Measurements from ENCODE around the gene CMSS1.
A peak's percentile ranks its signal among the peaks of the same experiment; 100 is the strongest.

Gene CMSS1

DNA sequence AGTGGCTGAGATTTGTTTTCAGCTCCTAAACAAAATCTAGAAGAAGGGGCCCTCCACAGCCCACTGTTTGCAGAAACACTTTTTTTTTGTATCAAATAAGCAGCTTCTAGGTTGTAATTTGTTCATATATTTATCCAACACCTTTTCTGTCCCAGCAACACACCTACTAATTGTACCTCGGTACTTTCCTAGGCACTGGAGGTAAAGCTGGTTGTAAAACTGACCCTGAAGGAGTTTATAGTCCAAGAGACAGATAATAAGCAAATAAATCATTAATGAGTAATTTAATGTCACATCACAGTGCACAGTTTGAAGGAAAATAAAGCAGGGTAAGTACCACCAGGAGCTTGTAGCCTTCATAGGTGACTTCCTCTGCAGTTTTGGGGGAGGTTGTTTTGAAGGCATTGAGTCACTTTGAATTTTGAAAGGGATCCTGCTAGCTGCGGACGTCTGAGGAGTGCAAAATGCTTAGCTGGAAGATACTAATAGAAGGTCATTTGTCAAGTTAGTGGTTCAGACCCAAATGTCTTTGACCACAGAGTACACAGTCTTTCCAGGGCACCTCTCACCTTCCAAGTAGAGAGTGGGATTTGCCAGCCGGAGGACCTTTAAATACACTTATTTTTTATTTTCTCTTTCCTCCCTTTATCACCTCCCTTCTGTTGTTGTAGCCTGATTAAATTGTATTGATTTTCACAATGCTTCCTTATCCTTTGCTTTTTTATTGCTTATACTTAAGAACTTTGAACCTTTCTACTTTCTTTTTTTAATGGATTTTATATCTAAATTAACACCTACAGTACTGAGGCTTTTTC lies 53.8 kb downstream of the CMSS1 start:
- no peak for DNase-seq (ENCODE audit: extremely low spot score, insufficient read length, low read depth)
- no peak for FAIRE-seq

DNA sequence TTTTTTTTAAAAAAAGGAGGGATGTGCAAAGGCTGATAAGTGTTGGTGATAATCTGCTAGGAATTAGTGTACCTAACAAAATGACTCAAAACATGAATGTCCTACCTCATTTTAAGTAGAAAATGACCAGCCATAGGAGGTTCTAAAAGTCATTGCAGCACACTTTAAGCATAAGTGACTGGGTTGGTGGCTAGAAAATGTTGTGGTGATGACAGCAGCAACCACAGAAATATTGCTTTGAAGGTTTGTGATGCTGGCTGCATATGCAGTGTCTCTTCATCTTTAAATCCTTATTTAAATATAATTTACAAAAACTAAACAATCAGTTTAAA lies 55.2 kb downstream of the CMSS1 start:
- FAIRE-seq, result no peak
- DNase-seq (ENCODE audit: extremely low spot score, insufficient read length, low read depth), result no peak

DNA sequence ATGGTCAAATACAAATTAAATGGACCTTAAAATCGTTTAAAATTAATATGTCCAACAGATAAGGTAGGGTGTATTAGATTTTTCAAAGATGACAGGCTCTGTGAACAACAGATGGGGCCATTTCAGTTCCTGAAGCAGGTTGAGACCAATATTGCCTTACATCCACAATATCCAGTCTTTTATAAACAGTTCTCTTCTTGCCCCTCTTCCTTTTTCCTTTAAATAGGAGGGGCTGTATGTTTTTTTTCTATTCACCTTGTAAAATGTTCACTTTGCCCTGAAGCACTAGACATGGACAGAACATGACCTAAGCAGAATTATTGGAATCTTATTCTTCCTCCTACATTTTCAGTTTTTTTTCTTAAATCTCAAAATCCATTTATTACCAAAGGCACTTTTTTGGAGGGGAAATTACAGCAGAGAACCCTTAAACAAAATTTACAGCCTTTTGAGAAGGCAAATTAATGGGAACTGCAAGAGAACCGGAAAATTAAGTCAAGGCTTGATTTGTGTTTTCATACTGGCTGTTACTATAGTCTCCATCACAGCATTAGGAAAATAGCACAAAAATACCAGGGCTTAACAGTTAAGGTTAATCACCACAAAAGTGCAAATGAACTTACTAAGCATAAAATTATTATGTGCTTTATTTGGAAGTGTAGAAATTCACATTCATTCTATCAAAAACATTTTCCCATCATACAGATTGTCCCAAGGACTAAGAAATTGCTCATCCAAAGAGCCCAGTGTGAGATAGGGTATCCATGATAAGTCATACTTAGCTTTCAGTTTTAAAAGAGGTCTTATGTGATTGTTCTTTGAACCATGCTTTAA lies 55.8 kb downstream of the CMSS1 start:
- FAIRE-seq, result no peak
- DNase-seq (ENCODE audit: extremely low spot score, insufficient read length, low read depth), result no peak

DNA sequence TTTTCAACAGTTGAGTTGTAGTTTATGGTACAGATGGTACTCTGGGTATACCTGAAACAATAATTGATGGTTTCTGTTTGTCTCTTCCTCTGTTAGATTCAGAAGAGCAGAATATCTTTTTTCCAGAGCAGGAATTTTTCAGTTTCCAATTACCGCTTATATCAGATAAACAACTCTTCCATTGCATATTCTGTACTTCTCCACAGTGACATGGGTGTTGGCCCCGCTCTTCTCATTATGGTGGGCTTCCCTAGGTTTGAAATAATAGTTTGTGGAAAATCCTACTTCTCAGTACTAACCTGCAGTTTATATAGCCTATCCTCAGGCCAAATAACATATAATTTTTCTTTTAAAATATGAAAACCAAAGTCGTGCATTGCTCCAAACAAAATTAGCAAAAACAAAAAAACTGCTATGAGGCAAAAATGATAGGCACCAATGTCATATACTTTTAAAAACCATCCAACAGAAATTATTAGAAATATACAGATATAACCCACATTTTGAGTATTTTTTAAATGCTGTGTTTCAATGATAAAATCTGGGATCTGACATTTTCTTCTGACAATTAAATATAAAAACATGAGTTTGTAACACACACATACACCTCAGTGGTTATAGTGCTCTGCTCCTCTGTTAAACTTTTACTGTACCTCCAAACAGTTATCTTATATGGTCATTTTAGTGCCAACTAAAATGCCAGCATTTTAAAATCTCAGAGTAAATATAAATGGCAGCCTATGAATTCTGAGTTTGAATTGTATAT lies 56.8 kb downstream of the CMSS1 start:
- no peak for DNase-seq (ENCODE audit: extremely low spot score, insufficient read length, low read depth)
- no peak for FAIRE-seq

DNA sequence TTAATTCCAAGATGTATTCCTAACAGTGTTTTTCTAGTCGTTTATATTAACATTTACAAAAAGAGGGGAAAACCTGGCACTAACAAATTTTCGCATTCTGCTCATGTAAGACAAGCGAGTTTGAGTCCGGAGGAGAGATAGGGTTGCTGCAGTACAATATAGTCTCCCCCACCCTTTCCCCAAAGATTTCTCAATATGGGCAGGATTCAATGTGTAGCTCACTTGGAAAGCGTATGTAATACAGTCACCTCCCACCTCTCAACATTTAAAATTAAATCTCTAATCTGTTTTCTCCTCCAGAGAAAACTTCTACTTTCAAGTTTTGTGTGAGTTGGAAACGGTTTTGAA lies 57.9 kb downstream of the CMSS1 start:
- FAIRE-seq, result no peak
- no peak for DNase-seq (ENCODE audit: extremely low spot score, insufficient read length, low read depth)

DNA sequence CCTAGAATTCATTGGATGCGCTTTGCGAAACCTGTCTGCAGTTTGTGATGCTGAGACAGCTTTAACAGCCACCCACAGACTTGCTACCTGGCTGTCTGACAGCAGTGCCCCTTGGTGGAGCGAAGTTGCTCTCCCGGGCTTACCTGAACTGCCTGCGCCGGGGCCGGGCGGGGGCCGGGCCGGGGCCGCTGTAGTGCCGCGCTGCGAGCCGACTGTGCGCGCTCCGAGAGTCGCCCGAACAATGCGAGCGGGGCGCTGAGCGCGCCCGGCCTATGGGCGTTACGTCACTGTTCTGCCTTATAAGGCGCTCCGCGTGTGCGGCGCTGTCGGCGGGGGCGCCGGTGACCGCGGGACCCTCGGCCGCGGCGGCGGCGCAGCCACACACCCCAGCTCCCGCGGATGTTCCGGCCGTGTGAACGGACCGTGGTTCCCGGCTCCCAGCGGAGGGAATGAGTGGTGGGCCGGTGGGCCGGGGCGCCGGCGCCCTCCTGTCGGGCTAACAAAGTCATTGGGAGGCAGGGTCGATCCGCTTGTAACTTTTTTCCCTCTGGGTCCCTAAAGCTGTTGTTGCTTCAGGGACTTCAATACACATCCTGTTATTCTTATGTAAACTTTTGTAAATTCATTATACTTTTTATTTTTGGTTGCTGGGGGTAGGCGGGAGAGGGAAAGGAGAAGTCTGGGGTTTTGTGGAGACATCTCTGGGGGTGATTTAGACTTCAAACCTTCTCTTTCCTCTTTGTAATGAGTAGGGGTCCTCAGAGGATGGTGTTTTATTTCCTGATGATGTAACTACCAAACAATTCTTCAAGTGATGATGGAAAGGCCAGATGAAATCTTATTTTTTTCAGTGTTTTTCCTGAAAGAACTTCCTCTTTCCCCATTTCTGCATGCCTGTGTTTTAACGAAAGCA lies 58.5 kb downstream of the CMSS1 start:
- FAIRE-seq (peak; percentile 79), DNase-seq (ENCODE audit: extremely low spot score, insufficient read length, low read depth) (peak; percentile 42)

DNA sequence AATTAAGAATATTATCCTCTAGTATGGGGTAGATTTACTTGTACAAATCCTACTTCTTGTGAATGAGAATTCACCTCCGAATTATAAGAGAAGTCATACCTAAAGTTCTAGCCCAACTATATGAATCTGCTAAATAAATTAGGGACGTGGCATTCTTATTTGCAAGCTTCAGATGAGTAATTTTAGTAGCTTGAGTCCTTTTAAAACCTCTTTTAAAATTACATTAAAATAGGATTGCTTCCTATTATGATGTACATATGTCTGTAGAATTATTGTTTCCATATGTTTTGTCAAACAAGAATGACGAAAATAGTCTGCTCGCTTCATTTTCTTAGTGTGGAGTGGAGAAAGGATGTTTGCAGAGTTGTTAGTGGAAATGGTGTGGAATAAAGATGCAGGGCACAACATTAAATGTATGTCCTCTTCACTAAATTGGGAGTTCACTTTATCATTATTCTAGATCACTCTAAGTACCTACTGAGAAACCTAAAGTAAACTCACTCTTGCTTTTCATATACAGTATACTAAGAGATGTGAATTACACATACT lies 59.4 kb downstream of the CMSS1 start:
- no peak for FAIRE-seq

DNA sequence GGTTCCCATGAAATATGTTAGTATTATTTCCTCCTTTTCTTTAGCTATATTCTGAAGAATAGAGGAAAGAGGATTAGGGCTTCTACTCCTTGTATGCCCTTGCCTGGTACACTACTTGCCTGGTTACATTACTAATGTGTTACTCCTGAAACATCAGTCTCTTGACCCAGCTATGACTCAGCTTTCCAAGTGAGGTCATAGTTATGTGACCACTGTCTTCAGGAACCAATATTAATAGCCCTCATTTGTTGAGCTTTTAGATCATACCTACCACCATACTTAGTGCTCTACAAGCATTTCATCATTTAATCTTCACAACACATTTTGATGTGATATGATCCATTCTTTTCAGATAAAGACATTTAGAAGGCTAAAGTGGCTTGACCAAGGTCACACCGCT lies 60.3 kb downstream of the CMSS1 start:
- DNase-seq (ENCODE audit: extremely low spot score, insufficient read length, low read depth) (no peak), FAIRE-seq (peak; percentile 55)

More for the DNA sequence above, 59.4 kb downstream of the CMSS1 start:
- DNase-seq (ENCODE audit: extremely low spot score, insufficient read length, low read depth), result no peak

DNA sequence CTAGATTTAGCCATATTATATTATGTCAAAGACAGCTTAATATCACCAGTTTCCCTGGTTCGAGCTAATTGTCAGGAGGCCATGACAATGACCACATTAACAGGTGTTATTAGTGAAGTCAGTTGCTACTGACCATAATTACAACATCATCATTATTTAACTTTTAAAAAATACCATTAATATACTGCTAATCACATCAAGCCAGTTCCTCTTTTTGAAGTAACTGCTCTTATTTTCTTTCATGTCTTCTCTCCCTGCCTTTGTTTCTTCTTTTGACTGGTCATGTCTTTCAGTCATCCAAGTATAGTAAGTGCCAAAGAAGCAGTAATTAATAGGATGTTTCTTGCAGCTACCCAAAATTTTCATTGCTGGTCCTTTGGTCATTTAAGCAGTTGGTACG lies 61.6 kb downstream of the CMSS1 start:
- DNase-seq (ENCODE audit: extremely low spot score, insufficient read length, low read depth) (no peak), FAIRE-seq (no peak)

DNA sequence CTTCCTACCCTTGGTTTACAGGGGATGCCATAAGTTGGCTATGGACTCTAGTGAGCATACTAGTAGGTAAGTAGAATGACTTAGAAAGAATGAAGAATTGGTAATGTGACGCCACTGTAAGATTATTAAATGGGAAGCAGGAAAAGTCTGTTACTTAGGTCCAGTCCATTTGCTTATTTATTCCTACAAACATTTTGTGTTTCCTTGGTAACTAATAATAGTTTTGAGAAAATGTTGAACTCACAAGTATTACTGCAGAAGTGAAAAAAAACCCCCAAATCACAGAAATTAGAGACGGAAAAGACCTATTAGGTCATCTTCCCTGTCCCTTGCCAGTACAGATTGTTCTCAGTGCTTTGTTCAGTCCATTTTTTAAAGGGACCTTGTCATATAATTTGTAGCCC lies 63.5 kb downstream of the CMSS1 start:
- DNase-seq (ENCODE audit: extremely low spot score, insufficient read length, low read depth) (no peak), FAIRE-seq (no peak)

DNA sequence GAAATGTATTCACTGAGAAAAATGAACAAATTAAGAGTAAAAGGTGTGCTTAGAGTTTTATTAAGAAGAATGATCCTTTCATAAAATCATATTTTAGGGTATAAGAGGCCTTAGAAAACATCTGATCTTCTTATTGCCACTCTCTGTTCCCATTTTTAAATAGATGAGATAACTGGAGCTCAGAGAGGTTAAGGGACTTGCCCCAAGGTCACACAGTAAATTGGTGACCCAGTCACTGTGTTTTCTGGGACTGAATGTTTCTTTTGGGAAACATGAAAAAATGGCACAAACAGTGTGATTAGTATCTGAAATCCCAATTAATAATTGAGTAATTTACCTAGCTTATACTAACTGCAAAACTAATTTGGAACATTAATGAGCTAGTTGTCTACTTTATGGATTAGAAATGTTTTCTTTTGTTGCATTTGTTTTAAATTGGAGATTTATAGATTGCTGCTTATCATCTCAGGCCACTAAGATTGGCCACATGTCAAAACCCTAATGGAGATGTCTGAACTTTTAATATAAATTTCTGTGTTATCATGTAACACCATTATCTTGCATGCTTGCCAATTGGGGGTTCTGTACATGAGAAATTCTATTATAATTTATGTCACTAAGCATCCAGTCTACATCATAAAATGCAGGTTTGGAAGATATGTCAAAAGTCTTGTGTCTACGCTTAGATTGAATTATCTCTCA lies 64.9 kb downstream of the CMSS1 start:
- DNase-seq (ENCODE audit: extremely low spot score, insufficient read length, low read depth), result no peak
- no peak for FAIRE-seq

DNA sequence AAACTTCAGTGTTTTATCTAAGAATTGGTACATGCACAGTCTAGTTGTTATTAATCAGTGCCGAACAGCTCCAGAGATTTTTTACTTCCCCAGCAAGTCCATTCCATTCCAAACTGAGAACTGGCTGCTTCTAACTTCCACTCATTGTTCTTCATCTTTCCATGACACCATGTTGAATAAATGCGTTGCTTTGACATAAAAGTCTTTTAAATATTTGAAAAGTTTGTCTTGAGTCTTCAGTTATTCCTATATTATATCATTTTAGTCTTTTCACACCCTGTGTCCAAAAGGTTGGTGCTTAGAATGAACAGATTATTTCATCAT lies 65.4 kb downstream of the CMSS1 start:
- FAIRE-seq (no peak), DNase-seq (ENCODE audit: extremely low spot score, insufficient read length, low read depth) (no peak)

DNA sequence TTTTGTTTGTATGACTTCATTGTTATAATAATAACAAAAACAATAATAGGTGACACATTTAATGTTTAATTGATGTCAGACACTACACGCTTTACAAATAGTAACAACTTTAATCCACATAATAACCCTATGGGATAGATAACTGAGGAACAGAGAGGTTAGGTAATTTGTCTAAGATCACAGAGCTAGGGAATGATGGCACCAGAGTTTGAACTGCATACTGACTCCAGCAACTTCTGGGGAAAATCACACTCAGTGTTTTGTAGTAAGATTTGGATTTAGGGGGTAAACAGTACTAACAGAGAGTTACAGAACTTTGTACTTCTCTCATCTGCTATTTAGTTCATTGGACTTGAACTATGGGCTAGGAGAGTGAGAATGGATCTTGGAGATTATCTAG lies 66.0 kb downstream of the CMSS1 start:
- no peak for DNase-seq (ENCODE audit: extremely low spot score, insufficient read length, low read depth)
- no peak for FAIRE-seq

DNA sequence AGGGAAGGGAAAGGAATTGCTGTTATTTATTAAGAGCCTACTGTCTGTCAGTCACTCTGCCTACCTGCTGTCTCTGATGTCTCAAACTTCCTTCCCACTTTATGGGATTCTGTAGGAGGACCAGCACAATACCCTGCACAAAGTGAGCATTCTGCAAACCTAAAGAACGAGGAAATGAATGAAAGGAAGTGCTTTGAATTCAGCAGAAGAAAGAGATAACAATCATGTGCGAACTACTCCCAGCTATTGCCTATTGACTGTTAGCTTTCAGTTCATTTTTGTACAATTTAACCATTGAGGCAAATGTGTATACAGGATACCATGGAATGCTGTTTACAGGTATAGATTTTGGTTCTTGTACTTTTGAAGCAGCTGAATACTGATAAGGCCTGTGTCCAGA lies 66.8 kb downstream of the CMSS1 start:
- no peak for DNase-seq (ENCODE audit: extremely low spot score, insufficient read length, low read depth)
- no peak for FAIRE-seq

DNA sequence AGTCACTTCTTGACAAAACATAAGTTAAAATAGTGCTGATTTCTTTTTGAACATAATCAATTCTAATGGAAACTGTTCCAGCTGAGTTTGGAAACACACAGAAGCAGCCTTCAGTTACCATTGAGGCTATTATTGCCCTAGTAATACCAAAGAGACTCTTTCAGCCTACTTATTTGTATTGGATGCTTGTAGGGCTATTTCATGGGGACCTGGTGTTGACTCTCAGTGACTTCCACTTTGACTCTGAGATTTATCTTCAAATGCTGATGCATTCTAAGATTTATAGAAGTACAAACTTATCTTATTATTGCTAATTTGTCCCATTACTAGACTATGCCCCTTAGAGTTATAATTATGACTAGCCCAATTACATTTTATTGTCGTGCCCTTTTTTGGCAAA lies 67.4 kb downstream of the CMSS1 start:
- DNase-seq (ENCODE audit: extremely low spot score, insufficient read length, low read depth) (no peak), FAIRE-seq (no peak)

DNA sequence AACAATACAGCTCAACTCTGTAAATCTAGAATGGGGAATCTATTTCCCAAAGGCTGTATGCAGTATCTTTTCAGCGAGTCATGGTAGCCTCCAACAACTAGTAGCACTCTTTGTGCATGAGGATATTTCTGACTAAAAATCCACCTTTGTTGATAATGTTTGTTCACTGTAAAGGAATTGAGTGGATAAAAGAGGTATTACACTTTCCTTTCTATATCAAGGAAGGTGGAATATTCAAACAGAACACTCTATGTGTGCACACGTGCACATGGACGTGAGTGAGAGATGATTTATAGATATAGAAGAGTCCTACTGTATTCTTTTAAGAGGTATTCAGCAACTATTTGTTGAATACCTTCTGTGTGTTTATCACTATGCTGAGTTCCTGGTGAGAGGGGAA lies 68.2 kb downstream of the CMSS1 start:
- FAIRE-seq, result no peak
- DNase-seq (ENCODE audit: extremely low spot score, insufficient read length, low read depth), result no peak

DNA sequence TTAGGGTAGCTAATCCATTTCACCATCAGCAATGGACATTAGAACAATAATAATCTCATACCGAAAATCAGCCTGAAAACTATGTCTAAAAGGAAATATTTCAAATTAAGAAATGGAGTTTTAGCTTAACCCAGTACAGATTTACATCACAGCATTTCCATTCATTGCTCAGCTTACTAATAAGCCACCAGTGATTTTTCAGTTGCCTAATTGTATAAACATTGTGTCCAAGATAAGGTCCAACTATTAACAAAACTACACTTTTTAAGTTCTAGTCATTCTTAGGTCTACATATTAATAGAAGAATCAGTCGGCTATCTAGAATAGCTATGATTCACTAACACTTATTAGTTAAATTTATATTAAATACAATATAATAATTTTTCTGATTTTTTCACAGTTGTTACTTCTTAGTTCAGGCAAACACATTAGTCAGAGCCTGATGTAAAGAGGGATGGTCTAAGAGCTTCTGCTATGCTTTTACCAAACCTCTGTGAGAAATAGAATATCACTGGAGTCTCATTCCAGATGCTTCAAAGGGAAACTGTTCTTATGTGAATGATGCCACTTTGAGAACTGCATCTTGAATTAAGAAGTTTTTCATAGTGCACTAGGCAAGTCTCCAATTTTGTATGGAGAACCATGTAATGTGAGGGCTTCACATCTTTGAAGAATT lies 74.1 kb downstream of the CMSS1 start:
- FAIRE-seq (no peak), DNase-seq (ENCODE audit: extremely low spot score, insufficient read length, low read depth) (no peak)

DNA sequence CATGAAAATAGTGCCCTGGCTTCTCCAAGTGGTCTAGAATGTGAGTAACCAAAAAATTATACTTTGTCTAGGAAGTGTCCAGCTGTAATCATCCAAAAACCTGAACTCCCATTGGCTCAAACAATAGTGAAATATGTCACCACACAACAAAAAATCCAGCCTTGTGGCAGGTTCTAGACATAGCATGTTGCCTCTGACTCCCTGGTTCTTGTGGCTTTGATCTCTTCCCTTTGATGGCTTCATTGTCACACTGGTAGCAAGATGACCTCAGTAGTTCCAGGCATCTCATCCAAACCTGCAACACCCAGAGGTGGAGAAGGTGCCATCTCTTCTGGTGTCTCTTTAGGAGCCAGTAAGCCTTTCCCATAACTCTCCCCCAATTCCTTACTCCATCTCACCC lies 74.7 kb downstream of the CMSS1 start:
- FAIRE-seq (no peak), DNase-seq (ENCODE audit: extremely low spot score, insufficient read length, low read depth) (no peak)

Measured in GM18507 (cell line).